Vagina (tissue), 2 donors: ENCODE results near the gene MRGPRD. TPM values are rescaled to one million over a fixed set of nuclear protein-coding genes. Genes with fewer than 3 reads are reported as not detected.

ENCODE experiments used
- DNase-seq, 2 donors: peaks; one replicate each; pipeline ENCODE4 v3.0.0-alpha.2; 2017; ENCODE audit errors: extremely low spot score in 2 of 2
- H3K27ac ChIP-seq: fragments of 200-600 bp; sonication (generic); one replicate; pipeline ENCODE4 v1.5.1; 2019
- H3K27me3 ChIP-seq: fragments of 200-600 bp; sonication (generic); one replicate; pipeline ENCODE4 v1.5.1; 2019
- H3K36me3 ChIP-seq, 2 donors: fragments of 200-600 bp; sonication (generic); one replicate each; pipeline ENCODE4 v1.5.1; 2017 to 2019
- H3K4me1 ChIP-seq: fragments of 200-600 bp; sonication (generic); one replicate; pipeline ENCODE4 v1.5.1; 2019
- H3K4me3 ChIP-seq, 2 donors: fragments of 200-600 bp; sonication (generic); 1 replicate in 1 of 2; 2 replicates in 1 of 2; pipeline ENCODE4 v1.5.1; 2016 to 2019
- H3K9me3 ChIP-seq: fragments of 200-600 bp; sonication (generic); one replicate; pipeline ENCODE4 v1.5.1; 2019
- POLR2A ChIP-seq, 2 donors: fragments of 450-650 bp; IDR thresholded peaks; one replicate each; pipeline ENCODE4 v1.6.1; 2017; ENCODE audit warnings: antibody characterized with exemption in 2 of 2, mild to moderate bottlenecking in 2 of 2, moderate library complexity in 2 of 2
- POLR2AphosphoS5 ChIP-seq, 2 donors: sonication (generic); formaldehyde crosslinking; IDR thresholded peaks; one replicate each; pipeline ENCODE4 v1.9.0; 2017; ENCODE audit warnings: antibody characterized with exemption in 2 of 2, mild to moderate bottlenecking in 2 of 2, low read depth in 1 of 2; ENCODE audit not compliant: insufficient read depth in 1 of 2
- intact Hi-C: fragments of 100-400 bp; cut with DNase I; formaldehyde crosslinking; loops from one replicate; pipeline ENCODE4 v1.15.1; 2023
- total RNA-seq: library from RNA; depleted of rRNA; stranded (reverse); fragments of >200 nt; gene quantifications from one replicate; pipeline ENCODE4 v1.2.3, GENCODE V29; 2016
- TF ChIP-seq, protein P1 (sequence below), 3 experiments: fragments of 450-650 bp in 2 of 3; fragments of 200-600 bp in 1 of 3; sonication (generic) in 1 of 3; IDR thresholded peaks; one replicate each; pipeline ENCODE4 v1.5.1; 2017 to 2019; ENCODE audit warnings: antibody characterized with exemption in 3 of 3, mild to moderate bottlenecking in 2 of 3, moderate library complexity in 2 of 3

Gene MRGPRD
- total RNA-seq, 1 donor from 2014 or later = not detected

DNA sequence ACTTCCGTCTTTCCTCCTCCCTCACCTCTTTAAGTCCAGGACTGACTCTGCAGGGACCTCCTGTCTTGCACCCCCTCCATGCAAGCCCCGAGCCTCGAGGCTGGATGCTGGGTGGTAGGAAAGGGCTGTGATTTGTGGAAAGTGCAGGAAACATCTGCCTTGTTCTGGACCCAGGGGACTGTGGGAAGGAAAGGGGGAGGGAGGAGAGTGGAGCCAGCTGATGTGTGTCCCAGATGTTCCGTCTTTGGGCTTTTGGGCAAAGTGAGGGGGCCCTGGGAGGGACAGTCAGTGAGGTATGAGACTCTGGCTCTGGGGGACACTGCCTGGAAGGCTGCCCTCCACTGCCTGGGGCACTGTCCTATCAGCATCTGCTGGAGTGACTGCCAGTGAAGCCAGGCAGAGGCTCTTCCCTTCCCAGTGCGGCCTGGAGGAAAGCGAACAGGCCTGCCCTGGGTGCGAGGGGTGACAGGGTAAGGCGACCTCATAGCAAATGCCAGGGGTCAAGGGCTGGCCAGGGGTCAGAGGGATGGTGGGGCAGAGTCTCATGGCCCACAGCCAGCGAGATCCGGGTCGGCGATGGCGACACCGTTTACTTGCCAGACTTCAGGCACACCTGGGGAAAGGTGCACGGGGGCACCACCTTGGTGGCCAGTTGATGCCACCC, 1.7 kb downstream of the MRGPRD start:
- Histone ChIP-seq H3K36me3 (no peaks in the 10 kb centered on the region), H3K27ac (peak overlapping the region; percentile 6), H3K27me3 (no peaks in the 10 kb centered on the region), H3K4me3 (no peak overlapping the region), H3K9me3 (no peaks in the 10 kb centered on the region), H3K4me1 (peaks cover 8% of the 10 kb centered on the region)
- no peak for TF ChIP-seq POLR2AphosphoS5 (IDR thresholded peaks at IDR 0.05; ENCODE audit: insufficient read depth in 1 of 2, low read depth in 1 of 2)
- TF ChIP-seq, protein P1, sequence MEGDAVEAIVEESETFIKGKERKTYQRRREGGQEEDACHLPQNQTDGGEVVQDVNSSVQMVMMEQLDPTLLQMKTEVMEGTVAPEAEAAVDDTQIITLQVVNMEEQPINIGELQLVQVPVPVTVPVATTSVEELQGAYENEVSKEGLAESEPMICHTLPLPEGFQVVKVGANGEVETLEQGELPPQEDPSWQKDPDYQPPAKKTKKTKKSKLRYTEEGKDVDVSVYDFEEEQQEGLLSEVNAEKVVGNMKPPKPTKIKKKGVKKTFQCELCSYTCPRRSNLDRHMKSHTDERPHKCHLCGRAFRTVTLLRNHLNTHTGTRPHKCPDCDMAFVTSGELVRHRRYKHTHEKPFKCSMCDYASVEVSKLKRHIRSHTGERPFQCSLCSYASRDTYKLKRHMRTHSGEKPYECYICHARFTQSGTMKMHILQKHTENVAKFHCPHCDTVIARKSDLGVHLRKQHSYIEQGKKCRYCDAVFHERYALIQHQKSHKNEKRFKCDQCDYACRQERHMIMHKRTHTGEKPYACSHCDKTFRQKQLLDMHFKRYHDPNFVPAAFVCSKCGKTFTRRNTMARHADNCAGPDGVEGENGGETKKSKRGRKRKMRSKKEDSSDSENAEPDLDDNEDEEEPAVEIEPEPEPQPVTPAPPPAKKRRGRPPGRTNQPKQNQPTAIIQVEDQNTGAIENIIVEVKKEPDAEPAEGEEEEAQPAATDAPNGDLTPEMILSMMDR (IDR thresholded peaks at IDR 0.05) = no peak
- no peak for TF ChIP-seq POLR2A (IDR thresholded peaks at IDR 0.05)
- intact Hi-C loops = no loop called here
- DNase-seq = no peak

DNA sequence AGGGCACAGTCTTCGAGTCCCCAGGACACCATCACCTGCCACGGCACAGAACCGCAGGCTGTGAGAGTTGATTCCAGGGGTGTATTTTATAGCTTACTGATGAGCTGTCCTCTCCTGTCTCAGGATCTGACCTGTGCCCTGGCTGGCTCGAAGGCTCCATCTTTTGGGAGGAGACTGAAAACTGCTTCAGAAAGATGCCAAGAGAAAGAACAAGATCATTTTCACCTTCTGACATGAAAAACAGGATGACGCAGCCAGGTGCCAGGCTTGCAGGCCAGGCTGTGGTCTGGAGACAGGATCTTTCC, 2.2 kb downstream of the MRGPRD start:
- Histone ChIP-seq H3K4me1 (peaks cover 8% of the 10 kb centered on the region), H3K4me3 (no peak overlapping the region), H3K27ac (peak overlapping the region; percentile 6), H3K27me3 (no peaks in the 10 kb centered on the region), H3K9me3 (no peaks in the 10 kb centered on the region), H3K36me3 (no peaks in the 10 kb centered on the region)
- no peak for DNase-seq
- intact Hi-C loops = no loop called here
- TF ChIP-seq POLR2AphosphoS5 (IDR thresholded peaks at IDR 0.05; ENCODE audit: insufficient read depth in 1 of 2, low read depth in 1 of 2) (no peak), POLR2A (IDR thresholded peaks at IDR 0.05) (no peak)
- TF ChIP-seq, protein P1 (IDR thresholded peaks at IDR 0.05) = no peak

DNA sequence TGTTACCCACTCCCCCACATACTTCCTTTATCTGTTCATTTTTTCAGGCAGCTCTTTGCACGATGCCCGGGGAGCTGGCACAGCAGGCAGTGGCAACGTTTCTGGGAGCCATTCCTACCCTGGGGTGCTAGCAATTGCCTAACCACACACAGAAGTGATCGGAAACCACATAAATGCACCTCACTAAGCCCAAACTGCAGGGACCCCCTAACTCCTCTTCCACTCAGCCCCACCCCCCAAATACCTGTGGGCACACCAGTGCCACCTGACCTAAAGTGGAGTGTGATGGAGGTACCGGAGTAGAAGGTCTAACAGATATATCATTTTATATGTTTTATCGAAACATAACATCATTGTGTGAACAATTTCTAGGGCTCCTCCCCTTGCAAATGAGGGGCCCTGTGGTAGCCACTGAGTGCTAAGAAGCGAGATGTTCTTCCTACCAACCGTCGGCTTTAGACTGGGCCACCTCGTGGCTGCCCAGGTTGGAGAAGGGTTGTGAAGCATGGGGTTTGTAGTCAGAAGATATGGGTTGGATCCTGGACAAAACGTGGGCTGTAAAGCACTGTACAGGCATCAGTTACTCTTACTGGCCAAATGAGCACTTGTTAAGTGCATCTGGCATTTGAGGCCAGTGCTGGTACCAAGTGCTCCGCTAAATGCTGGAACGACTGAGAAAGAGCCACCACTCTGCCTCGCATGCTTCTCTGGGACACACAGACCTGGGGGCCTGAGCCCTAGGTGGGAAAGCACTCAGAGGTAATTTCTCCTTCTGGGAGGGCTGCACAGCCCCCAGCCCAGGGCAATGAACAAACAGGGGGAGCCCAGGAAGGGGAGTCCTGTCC, 2.8 kb downstream of the MRGPRD start:
- TF ChIP-seq, protein P1 (IDR thresholded peaks at IDR 0.05) = no peak
- TF ChIP-seq POLR2A (IDR thresholded peaks at IDR 0.05) = no peak
- no peak for TF ChIP-seq POLR2AphosphoS5 (IDR thresholded peaks at IDR 0.05; ENCODE audit: insufficient read depth in 1 of 2, low read depth in 1 of 2)
- H3K27me3 ChIP-seq = no peaks in the 10 kb centered on the region
- H3K4me1 ChIP-seq = peaks cover 8% of the 10 kb centered on the region
- intact Hi-C loops = no loop called here
- peak overlapping the region; percentile 6 for H3K27ac ChIP-seq
- no peak for DNase-seq
- H3K36me3 ChIP-seq = no peaks in the 10 kb centered on the region
- no peak overlapping the region for H3K4me3 ChIP-seq
- H3K9me3 ChIP-seq = no peaks in the 10 kb centered on the region

DNA sequence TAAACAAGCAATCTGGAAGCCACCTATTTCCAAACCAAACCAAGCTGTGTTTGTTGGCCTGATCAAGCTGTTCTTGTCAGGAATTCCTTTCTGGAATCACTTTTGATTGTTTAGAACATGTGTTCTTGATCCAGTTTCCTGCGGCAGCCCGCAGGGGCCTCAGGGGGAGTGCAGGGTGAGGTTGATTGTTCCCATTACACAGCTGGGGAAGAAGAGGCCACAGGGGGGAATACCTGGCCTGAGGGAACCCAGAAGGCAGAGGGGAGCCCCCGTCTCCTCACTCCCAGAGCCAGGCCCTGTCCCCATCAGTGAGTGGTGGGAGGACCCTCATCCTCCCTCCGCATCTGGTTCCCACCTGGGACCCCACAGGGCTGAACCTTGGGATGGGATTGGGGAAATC, 4.2 kb downstream of the MRGPRD start:
- H3K9me3 ChIP-seq = no peaks in the 10 kb centered on the region
- H3K27ac ChIP-seq = no peak overlapping the region
- no peak overlapping the region for H3K4me3 ChIP-seq
- no peaks in the 10 kb centered on the region for H3K27me3 ChIP-seq
- TF ChIP-seq, protein P1 (IDR thresholded peaks at IDR 0.05) = no peak
- TF ChIP-seq POLR2A (IDR thresholded peaks at IDR 0.05) (no peak), POLR2AphosphoS5 (IDR thresholded peaks at IDR 0.05; ENCODE audit: insufficient read depth in 1 of 2, low read depth in 1 of 2) (peak in 1 of 2 donors; percentile 42)
- H3K36me3 ChIP-seq = no peaks in the 10 kb centered on the region
- no peak for DNase-seq
- intact Hi-C loops = no loop called here
- H3K4me1 ChIP-seq = peaks cover 8% of the 10 kb centered on the region

DNA sequence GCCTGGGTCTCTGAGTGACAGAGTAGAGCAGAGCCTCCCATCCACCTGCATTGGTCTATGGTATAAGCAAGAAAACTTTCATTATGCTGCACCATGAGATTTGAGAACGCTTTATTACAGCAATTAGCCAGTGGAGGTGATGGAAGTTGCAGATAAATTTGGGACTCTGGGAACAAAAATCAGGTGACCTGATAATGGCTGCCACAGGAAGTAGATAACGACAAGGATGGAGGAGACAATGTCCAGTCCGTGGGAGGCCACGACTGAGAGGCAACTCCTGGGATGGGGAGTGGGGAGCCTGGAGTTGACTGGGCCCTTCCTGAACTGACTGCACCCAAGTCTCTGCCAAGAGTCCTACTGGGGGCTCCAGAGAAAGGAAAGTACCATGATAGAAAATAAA, 4.7 kb downstream of the MRGPRD start:
- no peaks in the 10 kb centered on the region for H3K27me3 ChIP-seq
- H3K4me3 ChIP-seq = no peak overlapping the region
- DNase-seq = no peak
- peaks cover 8% of the 10 kb centered on the region for H3K4me1 ChIP-seq
- intact Hi-C loops = no loop called here
- H3K9me3 ChIP-seq = no peaks in the 10 kb centered on the region
- TF ChIP-seq POLR2A (IDR thresholded peaks at IDR 0.05) = no peak
- no peaks in the 10 kb centered on the region for H3K36me3 ChIP-seq
- no peak overlapping the region for H3K27ac ChIP-seq
